Heart left ventricle (tissue), 16 donors: ENCODE data around the gene DIP2C. TPM values are rescaled to one million over a fixed set of nuclear protein-coding genes. Genes with fewer than 3 reads are reported as not detected.
A peak's percentile ranks its signal among the peaks of the same experiment; 100 is the strongest.

Experiments
- ATAC-seq, 4 donors: fragments of 200-7000 bp; cut with Tn5 transposase; one replicate each; pipeline ENCODE4 v1.9.1; 2020 to 2022; ENCODE audit warnings: moderate library complexity in 4 of 4, mild to moderate bottlenecking in 3 of 4, moderate number of reproducible peaks in 1 of 4
- DNase-seq, 5 donors: peaks; one replicate each; pipeline ENCODE4 v3.0.0-alpha.2; 2020
- H3K27ac ChIP-seq, 12 donors: fragments of 200-600 bp; sonication (generic) in 4 of 12; one replicate each; pipeline versions ENCODE4 v1.5.0 to v1.8.0; 2016 to 2022; ENCODE audit warnings: mild to moderate bottlenecking in 2 of 12
- H3K27me3 ChIP-seq, 9 donors: fragments of 200-600 bp; sonication (generic) in 2 of 9; one replicate each; pipeline versions ENCODE4 v1.5.1 to v1.8.0; 2016 to 2022; ENCODE audit warnings: mild to moderate bottlenecking in 3 of 9
- H3K36me3 ChIP-seq, 9 donors: fragments of 200-600 bp; sonication (generic) in 2 of 9; one replicate each; pipeline versions ENCODE4 v1.5.0 to v1.8.0; 2018 to 2022; ENCODE audit warnings: mild to moderate bottlenecking in 2 of 9
- H3K4me1 ChIP-seq, 12 donors: fragments of 200-600 bp; sonication (generic) in 4 of 12; one replicate each; pipeline versions ENCODE4 v1.5.0 to v1.8.0; 2016 to 2022; ENCODE audit warnings: mild to moderate bottlenecking in 3 of 12
- H3K4me3 ChIP-seq, 12 donors: fragments of 200-600 bp; sonication (generic) in 4 of 12; one replicate each; pipeline versions ENCODE4 v1.5.0 to v1.8.0; 2017 to 2022; ENCODE audit warnings: mild to moderate bottlenecking in 9 of 12, moderate library complexity in 4 of 12
- H3K9me3 ChIP-seq, 12 donors: fragments of 200-600 bp; sonication (generic) in 4 of 12; one replicate each; pipeline versions ENCODE4 v1.5.0 to v1.8.0; 2016 to 2022; ENCODE audit warnings: mild to moderate bottlenecking in 1 of 12
- CTCF ChIP-seq, 12 donors: fragments of 200-600 bp; sonication (generic) in 4 of 12; IDR thresholded peaks; one replicate each; pipeline versions ENCODE4 v1.5.0 to v1.8.0; 2018 to 2022; ENCODE audit warnings: antibody characterized with exemption in 12 of 12, mild to moderate bottlenecking in 5 of 12
- POLR2A ChIP-seq, 2 donors: fragments of 450-650 bp; IDR thresholded peaks; one replicate each; pipeline ENCODE4 v1.6.1; 2017; ENCODE audit warnings: antibody characterized with exemption in 2 of 2, mild to moderate bottlenecking in 2 of 2, moderate library complexity in 2 of 2
- WGBS, 4 donors: extraction: QIAGEN DNeasy Blood & Tissue Kit in 2 of 4; methylation state at CpG; one replicate each; pipeline versions ENCODE4 v1.1.5 to v1.1.7; 2013 to 2018; 5-methylcytosine and 5-hydroxymethylcytosine counted together
- intact Hi-C, 10 donors: fragments of 100-400 bp; cut with DNase I; formaldehyde crosslinking; loops; one replicate each; pipeline versions ENCODE4 v1.11.1 to v1.14.2; 2022
- long read RNA-seq, 3 donors: library from polyadenylated mRNA; unstranded; transcript quantifications; one replicate each; pipeline ENCODE4 v2.0.0, GENCODE V29; 2020 to 2021
- polyA plus RNA-seq, 2 donors: library from polyadenylated mRNA; stranded (reverse); fragments of 200-250 nt; gene quantifications; one replicate each; pipeline ENCODE4 v1.2.3, GENCODE V29; 2013
- total RNA-seq, 9 donors: library from RNA; depleted of rRNA in 2 of 9; stranded (reverse); fragments of >200 nt in 2 of 9; fragmentation: NEBNext Ultra II Directional in 3 of 9; extraction: Animal tissue kit (Norgen Biotek cat#: 25700) in 3 of 9; gene quantifications; one replicate each; pipeline versions ENCODE4 v1.1.0 to v1.2.4, GENCODE V29; 2016 to 2023
- donor health status: ischemic (EF 13 %, LVEDD 7.1; RV severe dilation, severe dysfunction).
- donor health status: healthy with polysubstance abuse.
- donor health status: DM: no; HTN: yes; CAD: no.
- donor health status: DM: no; HTN: no; CAD: no.
- donor health status: ischemic (EF 25% LVEDD 6.9; RV normal size, moderate dysfunction).
- donor health status: ischemic (EF 25% LVEDD 5.7; RV mildly dilated, moderate dysfunction).
- donor health status: healthy.
- donor health status: DM: yes; HTN: yes; CAD: no.
- donor health status: ischemic (EF 35%, LVEDD 5.7; RV mildly dilated, moderate dysfunction).
- donor health status: nonischemic (EF 11% LVEDD 7.7; RV severe dilation, severe dysfunction).
- donor health status: DM: yes; HTN: yes; CAD: no.
- donor health status: PGD.
- donor health status: ischemic (EF 29% LVEDD 5.4; RV normal size, mild dysfunction).
- donor health status: nonischemic (EF 23%, LVEDD 6.1; RV moderate dilation, normal function).

The DIP2C gene
- total RNA-seq (10 to 100 TPM; 23.2 to 43.1 (median 30.3) TPM), polyA plus RNA-seq (10 to 100 TPM in 1 of 2 donors, 1 to 10 TPM in 1; 7.4 to 18.4 TPM)
- long read RNA-seq, donor 1, full-length matches to known transcripts: 1 of 26 reads
- long read RNA-seq, donor 1, partial matches to known transcripts: 21 of 26 reads
- long read RNA-seq, donor 1, other reads (novel, unspliced or antisense): 4 of 26 reads
- long read RNA-seq, donor 2, partial matches to known transcripts: 25 of 35 reads
- long read RNA-seq, donor 2, other reads (novel, unspliced or antisense): 10 of 35 reads
- long read RNA-seq, donor 3, partial matches to known transcripts: 20 of 26 reads
- long read RNA-seq, donor 3, other reads (novel, unspliced or antisense): 6 of 26 reads

- DNase-seq (peak; percentile 77 to 88 (median 81)), ATAC-seq (peak; percentile 79 to 90 (median 82))
- Histone ChIP-seq H3K4me1 (peaks cover 0 to 22% (median 13%) of the 10 kb centered on the region in 12 donors), H3K27ac (peak within 1 kb of the TSS; percentile 71 to 93 (median 88)), H3K36me3 (no peaks in the 10 kb centered on the region), H3K4me3 (peak within 1 kb of the TSS; percentile 67 to 98 (median 87)), H3K27me3 (peaks cover 0 to 12% (median 0%) of the 10 kb centered on the region in 9 donors), H3K9me3 (peaks cover 0 to 7% (median 0%) of the 10 kb centered on the region in 12 donors)
- intact Hi-C loops: loop anchor here (2.0 to 10.0 kb wide), 11 partner anchors 62 to 245 kb away; partner anchors contain the start of gene LARP4B (in 2 of the 10)
- TF ChIP-seq CTCF (IDR thresholded peaks at IDR 0.05) (no peak), POLR2A (IDR thresholded peaks at IDR 0.05) (peak in 1 of 2 donors; percentile 47)
- 0 to 1% (median 1%) methylated on average over 10 to 136 of the region's 137 CpGs for WGBS, 4 donors
These were observed at the start of gene DIP2C for GRCh38 chr10:689452-690371. TSS of gene DIP2C (minus strand) at chr10:689668. CDS start at chr10:689578, 90 bp downstream.

GRCh38 chr10:734481-734880, 45.0 kb upstream of the DIP2C start:
- no peaks in the 10 kb centered on the region for H3K4me1 ChIP-seq
- peaks cover 0 to 15% (median 0%) of the 10 kb centered on the region in 9 donors for H3K27me3 ChIP-seq
- H3K36me3 ChIP-seq: no peaks in the 10 kb centered on the region
- no peak overlapping the region for H3K27ac ChIP-seq
- WGBS, 4 donors: 69 to 78% (median 73%) methylated on average over 3 of the region's 3 CpGs
- peaks cover 0 to 4% (median 0%) of the 10 kb centered on the region in 12 donors for H3K9me3 ChIP-seq
- H3K4me3 ChIP-seq: no peak overlapping the region
- no peak for DNase-seq
- TF ChIP-seq POLR2A (IDR thresholded peaks at IDR 0.05) (no peak), CTCF (IDR thresholded peaks at IDR 0.05) (no peak)
- ATAC-seq: no peak
- intact Hi-C loops: no loop called here

DNA sequence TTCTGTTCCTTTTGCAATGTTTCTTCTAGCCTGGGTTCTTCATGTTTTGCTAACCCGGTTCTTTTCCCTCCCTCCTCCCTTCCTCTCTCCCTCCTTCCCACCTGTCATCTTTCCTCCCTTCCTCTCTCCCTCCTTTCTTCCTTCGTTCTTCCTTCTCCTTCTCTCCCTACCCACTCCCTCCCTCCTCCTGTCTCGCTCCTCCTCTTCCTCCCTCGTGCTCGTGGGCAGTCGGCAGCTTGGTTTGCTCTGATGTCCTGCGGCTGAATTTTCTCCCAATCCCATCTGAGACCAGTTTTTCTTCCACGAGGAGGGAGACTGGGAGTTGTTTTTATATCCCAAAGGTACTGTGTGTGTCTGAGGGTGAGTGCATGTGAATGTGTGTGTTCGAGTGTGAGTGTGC, 43.6 kb upstream of the DIP2C start:
- DNase-seq: no peak
- no peaks in the 10 kb centered on the region for H3K36me3 ChIP-seq
- WGBS, 4 donors: 68 to 77% (median 75%) methylated on average over 9 of the region's 9 CpGs
- H3K9me3 ChIP-seq: peaks cover 0 to 4% (median 0%) of the 10 kb centered on the region in 12 donors
- intact Hi-C loops: no loop called here
- H3K4me3 ChIP-seq: no peak overlapping the region
- TF ChIP-seq CTCF (IDR thresholded peaks at IDR 0.05) (no peak), POLR2A (IDR thresholded peaks at IDR 0.05) (no peak)
- no peak overlapping the region for H3K27ac ChIP-seq
- H3K27me3 ChIP-seq: peaks cover 0 to 16% (median 0%) of the 10 kb centered on the region in 9 donors
- ATAC-seq: no peak
- H3K4me1 ChIP-seq: no peaks in the 10 kb centered on the region
